Type B pancreatic cell (in vitro differentiated cells): Measurements from ENCODE around the gene ZNF574. TPM values are rescaled to one million over a fixed set of nuclear protein-coding genes. Genes with fewer than 3 reads are reported as not detected.

Experiments
- DNase-seq: peaks from one replicate; pipeline ENCODE4 v3.0.0; 2021; ENCODE audit warnings: mixed read lengths; ENCODE audit not compliant: unreplicated experiment; ENCODE audit errors: extremely low spot score
- H3K27ac Mint-ChIP-seq: 2 replicates; pipeline ENCODE4 v1.8.0; 2021; ENCODE audit warnings: mild to moderate bottlenecking, mixed read lengths
- H3K27me3 Mint-ChIP-seq: 2 replicates; pipeline ENCODE4 v1.8.0; 2021; ENCODE audit warnings: mixed read lengths
- H3K36me3 Mint-ChIP-seq: 2 replicates; pipeline ENCODE4 v1.8.0; 2021; ENCODE audit warnings: mixed read lengths
- H3K4me1 Mint-ChIP-seq: one replicate; pipeline ENCODE4 v1.8.0; 2021; ENCODE audit warnings: mixed read lengths; ENCODE audit not compliant: unreplicated experiment
- H3K4me3 Mint-ChIP-seq: 2 replicates; pipeline ENCODE4 v1.8.0; 2021; ENCODE audit warnings: mild to moderate bottlenecking, mixed read lengths
- H3K9me3 Mint-ChIP-seq: 2 replicates; pipeline ENCODE4 v1.8.0; 2021; ENCODE audit warnings: mixed read lengths
- total RNA-seq: library from RNA; stranded (reverse); gene quantifications from 2 replicates; pipeline ENCODE4 v1.2.1, GENCODE V29; 2021; ENCODE audit warnings: low replicate concordance
- TF ChIP-seq, protein P1 (sequence below): fragments of 200-600 bp; sonication (generic); conservative IDR thresholded peaks from 2 replicates; pipeline ENCODE4 v1.5.0; 2021; ENCODE audit warnings: antibody characterized with exemption, mild to moderate bottlenecking

Gene ZNF574
- total RNA-seq, 1 donor from 2014 or later: 20.1 TPM

GRCh38 chr19:42086770-42087550, 11.0 kb downstream of the ZNF574 start:
- DNase-seq: no peak
- H3K4me3 Mint-ChIP-seq: no peak overlapping the region
- no peaks in the 10 kb centered on the region for H3K27me3 Mint-ChIP-seq
- H3K27ac Mint-ChIP-seq: no peak overlapping the region
- peaks cover 9% of the 10 kb centered on the region for H3K36me3 Mint-ChIP-seq
- H3K4me1 Mint-ChIP-seq: peaks cover 3% of the 10 kb centered on the region
- no peaks in the 10 kb centered on the region for H3K9me3 Mint-ChIP-seq
- TF ChIP-seq, protein P1, sequence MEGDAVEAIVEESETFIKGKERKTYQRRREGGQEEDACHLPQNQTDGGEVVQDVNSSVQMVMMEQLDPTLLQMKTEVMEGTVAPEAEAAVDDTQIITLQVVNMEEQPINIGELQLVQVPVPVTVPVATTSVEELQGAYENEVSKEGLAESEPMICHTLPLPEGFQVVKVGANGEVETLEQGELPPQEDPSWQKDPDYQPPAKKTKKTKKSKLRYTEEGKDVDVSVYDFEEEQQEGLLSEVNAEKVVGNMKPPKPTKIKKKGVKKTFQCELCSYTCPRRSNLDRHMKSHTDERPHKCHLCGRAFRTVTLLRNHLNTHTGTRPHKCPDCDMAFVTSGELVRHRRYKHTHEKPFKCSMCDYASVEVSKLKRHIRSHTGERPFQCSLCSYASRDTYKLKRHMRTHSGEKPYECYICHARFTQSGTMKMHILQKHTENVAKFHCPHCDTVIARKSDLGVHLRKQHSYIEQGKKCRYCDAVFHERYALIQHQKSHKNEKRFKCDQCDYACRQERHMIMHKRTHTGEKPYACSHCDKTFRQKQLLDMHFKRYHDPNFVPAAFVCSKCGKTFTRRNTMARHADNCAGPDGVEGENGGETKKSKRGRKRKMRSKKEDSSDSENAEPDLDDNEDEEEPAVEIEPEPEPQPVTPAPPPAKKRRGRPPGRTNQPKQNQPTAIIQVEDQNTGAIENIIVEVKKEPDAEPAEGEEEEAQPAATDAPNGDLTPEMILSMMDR: no peak

- no peaks in the 10 kb centered on the region for H3K9me3 Mint-ChIP-seq
- no peak overlapping the region for H3K4me3 Mint-ChIP-seq
- no peak overlapping the region for H3K27ac Mint-ChIP-seq
- TF ChIP-seq, protein P1: no peak
- H3K36me3 Mint-ChIP-seq: peaks cover 8% of the 10 kb centered on the region
- peaks cover 3% of the 10 kb centered on the region for H3K4me1 Mint-ChIP-seq
- DNase-seq: no peak
- H3K27me3 Mint-ChIP-seq: no peaks in the 10 kb centered on the region
These were observed 12.7 kb downstream of the ZNF574 start for GRCh38 chr19:42088471-42089190.

GRCh38 chr19:42089191-42089750, 13.3 kb downstream of the ZNF574 start:
- H3K9me3 Mint-ChIP-seq: no peaks in the 10 kb centered on the region
- peaks cover 4% of the 10 kb centered on the region for H3K36me3 Mint-ChIP-seq
- H3K4me1 Mint-ChIP-seq: peaks cover 3% of the 10 kb centered on the region
- H3K27me3 Mint-ChIP-seq: peaks cover 6% of the 10 kb centered on the region
- no peak for DNase-seq
- no peak overlapping the region for H3K4me3 Mint-ChIP-seq
- TF ChIP-seq, protein P1: no peak
- no peak overlapping the region for H3K27ac Mint-ChIP-seq

GRCh38 chr19:42089772-42090171, 13.8 kb downstream of the ZNF574 start:
- Mint-ChIP-seq H3K27ac (no peak overlapping the region), H3K4me3 (no peak overlapping the region), H3K4me1 (peaks cover 3% of the 10 kb centered on the region), H3K9me3 (no peaks in the 10 kb centered on the region), H3K36me3 (peaks cover 4% of the 10 kb centered on the region), H3K27me3 (peaks cover 11% of the 10 kb centered on the region)
- TF ChIP-seq, protein P1: no peak
- DNase-seq: no peak

DNA sequence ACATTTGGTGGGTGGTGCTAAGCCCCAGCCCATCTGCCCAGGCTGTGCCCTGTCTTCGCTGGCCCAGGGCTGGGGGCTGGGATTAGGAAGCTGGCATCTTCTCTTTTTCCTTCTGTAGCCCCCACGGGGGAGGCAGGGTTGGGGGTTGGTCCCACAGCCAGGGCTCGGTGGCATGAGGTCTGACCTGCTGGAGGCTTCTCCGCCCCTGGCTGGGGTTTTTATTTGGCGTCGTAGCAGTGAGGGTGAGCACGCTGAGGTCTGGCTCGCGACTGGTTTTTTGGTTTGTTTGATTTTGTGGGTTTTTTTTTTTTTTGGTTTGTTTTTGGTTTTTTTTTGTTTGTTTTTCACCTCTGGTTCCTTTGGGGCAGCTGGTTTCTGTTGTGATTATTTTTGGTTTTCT, 14.7 kb downstream of the ZNF574 start:
- Mint-ChIP-seq H3K4me3 (no peak overlapping the region), H3K27me3 (peaks cover 17% of the 10 kb centered on the region), H3K4me1 (peaks cover 3% of the 10 kb centered on the region), H3K27ac (no peak overlapping the region), H3K9me3 (no peaks in the 10 kb centered on the region), H3K36me3 (no peaks in the 10 kb centered on the region)
- TF ChIP-seq, protein P1: no peak
- DNase-seq: no peak
